GM12878 (cell line): Measurements from ENCODE around the gene NKAIN4. TPM values are rescaled to one million over a fixed set of nuclear protein-coding genes. Genes with fewer than 3 reads are reported as not detected.

Experiments used
- ATAC-seq: fragments of 200-7000 bp; cut with Tn5 transposase; 3 replicates; pipeline ENCODE4 v1.9.1; 2020; ENCODE audit warnings: mild to moderate bottlenecking, moderate library complexity
- BruUV-seq: library from RNA; stranded (reverse); fragments of 400-500 nt; replicated peaks from 2 replicates; lab custom pipeline; 2021; lab: Mats Ljungman, UMichigan
- CTCF ChIA-PET: fragments of 300-600 bp; sonication (Branson Sonifier 250); formaldehyde crosslinking; extraction: SDS; loops from one replicate; lab custom pipeline; 2021; ENCODE audit warnings: inconsistent platforms; lab: Yijun Ruan, JAX
- POLR2A ChIA-PET: fragments of 350-600 bp; formaldehyde crosslinking; extraction: SDS; loops from one replicate; lab custom pipeline; 2021; ENCODE audit warnings: inconsistent platforms; lab: Charles Lee
- RAD21 ChIA-PET: fragments of 300-600 bp; sonication (Branson Sonifier 250); formaldehyde crosslinking; loops from one replicate; lab custom pipeline; 2023; ENCODE audit warnings: antibody characterized with exemption; ENCODE audit not compliant: unreplicated experiment; lab: Charles Lee
- SMC1A ChIA-PET: fragments of 300-600 bp; sonication (Branson Sonifier 250); formaldehyde crosslinking; loops from one replicate; lab custom pipeline; 2023; ENCODE audit not compliant: unreplicated experiment, uncharacterized antibody; lab: Charles Lee
- DNase-seq: peaks from one replicate; pipeline ENCODE4 v3.0.0-alpha.2; 2011; ENCODE audit warnings: low read depth, low spot score
- FAIRE-seq: peaks from 3 replicates; lab custom pipeline; 2011; peaks lifted over from hg19 to GRCh38; lab: Jason Lieb, UNC
- H2AFZ ChIP-seq: 2 replicates; pipeline ENCODE4 v1.6.0; 2011; ENCODE audit warnings: low read depth, low read length, control low read depth; ENCODE audit not compliant: control insufficient read depth
- H3K27ac ChIP-seq: 2 replicates; pipeline ENCODE4 v1.5.1; 2011; ENCODE audit warnings: control low read depth; ENCODE audit not compliant: control insufficient read depth, insufficient read depth
- H3K27me3 ChIP-seq, 2 experiments: replicated peaks in 1 of 2; 2 replicates each; pipeline versions ENCODE4 v1.6.0 to v1.6.1; 2011; ENCODE audit warnings: low read length in 1 of 2; ENCODE audit not compliant: control insufficient read depth in 2 of 2, insufficient read depth in 2 of 2
- H3K36me3 ChIP-seq, 2 experiments: 2 replicates each; pipeline ENCODE4 v1.5.1; 2011; ENCODE audit warnings: low read length in 1 of 2; ENCODE audit not compliant: control insufficient read depth in 2 of 2, insufficient read depth in 2 of 2
- H3K4me1 ChIP-seq: 2 replicates; pipeline ENCODE4 v1.6.1; 2011; ENCODE audit warnings: mild to moderate bottlenecking, low read length, moderate library complexity, mixed read lengths; ENCODE audit not compliant: control insufficient read depth, insufficient read depth
- H3K4me2 ChIP-seq: 2 replicates; pipeline ENCODE4 v1.6.0; 2011; ENCODE audit warnings: control low read depth; ENCODE audit not compliant: control insufficient read depth, insufficient read depth
- H3K4me3 ChIP-seq: fragments of 200-600 bp; sonication (generic); 2 replicates; pipeline ENCODE4 v1.5.1; 2016
- H3K79me2 ChIP-seq: 2 replicates; pipeline ENCODE4 v1.6.0; 2011; ENCODE audit warnings: low read length; ENCODE audit not compliant: control insufficient read depth, insufficient read depth
- H3K9ac ChIP-seq: 2 replicates; pipeline ENCODE4 v1.8.0; 2011; ENCODE audit warnings: low read length, control low read depth, mixed read lengths; ENCODE audit not compliant: control insufficient read depth, insufficient read depth
- H3K9me3 ChIP-seq: replicated peaks from 3 replicates; pipeline ENCODE4 v1.5.1; 2011; ENCODE audit warnings: mild to moderate bottlenecking, low read length; ENCODE audit not compliant: control insufficient read depth, insufficient read depth
- H4K20me1 ChIP-seq: 2 replicates; pipeline ENCODE4 v1.6.0; 2011; ENCODE audit not compliant: control insufficient read depth, insufficient read depth
- BACH1 ChIP-seq: fragments of 450-650 bp; IDR thresholded peaks from 2 replicates; pipeline ENCODE4 v1.6.1; 2017; ENCODE audit warnings: mild to moderate bottlenecking, borderline replicate concordance
- BMI1 ChIP-seq: fragments of 450-650 bp; IDR thresholded peaks from 2 replicates; pipeline ENCODE4 v1.6.1; 2016; ENCODE audit warnings: mild to moderate bottlenecking, moderate library complexity, borderline replicate concordance
- CEBPB ChIP-seq, 2 experiments: fragments of 150-350 bp in 1 of 2; IDR thresholded peaks; 2 replicates each; pipeline ENCODE4 v1.6.1; 2012 to 2014; ENCODE audit warnings: low read depth in 2 of 2, low read length in 2 of 2, borderline replicate concordance in 1 of 2, inconsistent platforms in 1 of 2
- EZH2 ChIP-seq: IDR thresholded peaks from 2 replicates; pipeline ENCODE4 v1.6.1; 2012; ENCODE audit warnings: low read depth, mild to moderate bottlenecking, control low read depth, inconsistent platforms, low read length, borderline replicate concordance; ENCODE audit not compliant: control insufficient read depth
- HCFC1 ChIP-seq: fragments of 150-350 bp; IDR thresholded peaks from 2 replicates; pipeline ENCODE4 v1.6.1; 2014; ENCODE audit warnings: low read length
- IKZF1 ChIP-seq: fragments of 450-650 bp; conservative IDR thresholded peaks from 2 replicates; pipeline ENCODE4 v1.6.1; 2017; ENCODE audit warnings: antibody characterized with exemption, mild to moderate bottlenecking
- IKZF2 ChIP-seq, 2 experiments: fragments of 450-650 bp; IDR thresholded peaks; 2 replicates each; pipeline ENCODE4 v1.6.1; 2017; ENCODE audit warnings: mild to moderate bottlenecking in 2 of 2, moderate library complexity in 2 of 2
- JUND ChIP-seq: IDR thresholded peaks from 2 replicates; pipeline ENCODE4 v1.6.1; 2012; ENCODE audit warnings: low read depth, mild to moderate bottlenecking, low read length, improper control_type of control experiment, moderate library complexity
- LARP7 ChIP-seq: fragments of 450-650 bp; IDR thresholded peaks from 2 replicates; pipeline ENCODE4 v1.6.1; 2017; ENCODE audit warnings: mild to moderate bottlenecking
- MXI1 ChIP-seq: fragments of 150-350 bp; IDR thresholded peaks from 2 replicates; pipeline ENCODE4 v1.6.1; 2011; ENCODE audit warnings: low read depth, mild to moderate bottlenecking, inconsistent platforms, low read length, improper control_type of control experiment
- MYB ChIP-seq: fragments of 150-350 bp; IDR thresholded peaks from 2 replicates; pipeline ENCODE4 v1.6.1; 2014; ENCODE audit warnings: mild to moderate bottlenecking, low read depth, low read length, borderline replicate concordance
- POLR2AphosphoS2 ChIP-seq: IDR thresholded peaks from 2 replicates; pipeline ENCODE4 v1.6.1; 2011; ENCODE audit warnings: low read depth, mild to moderate bottlenecking, low read length, improper control_type of control experiment, moderate library complexity
- RAD51 ChIP-seq: fragments of 450-650 bp; IDR thresholded peaks from 2 replicates; pipeline ENCODE4 v1.6.1; 2016; ENCODE audit warnings: moderate library complexity, mild to moderate bottlenecking, inconsistent platforms
- RB1 ChIP-seq: fragments of 450-650 bp; formaldehyde crosslinking; IDR thresholded peaks from 2 replicates; pipeline ENCODE4 v1.6.1; 2017; ENCODE audit warnings: mild to moderate bottlenecking, borderline replicate concordance
- RFX5 ChIP-seq: IDR thresholded peaks from 2 replicates; pipeline ENCODE4 v1.6.1; 2011; ENCODE audit warnings: low read depth, low read length, improper control_type of control experiment
- RUNX3 ChIP-seq: IDR thresholded peaks from 2 replicates; pipeline ENCODE4 v1.6.1; 2012; ENCODE audit warnings: low read length, inconsistent platforms
- TBL1XR1 ChIP-seq: IDR thresholded peaks from 2 replicates; pipeline ENCODE4 v1.6.1; 2012; ENCODE audit warnings: low read depth, low read length, improper control_type of control experiment
- TCF12 ChIP-seq: IDR thresholded peaks from 2 replicates; pipeline ENCODE4 v1.6.1; 2011; ENCODE audit warnings: low read depth, mild to moderate bottlenecking, low read length
- WRNIP1 ChIP-seq: IDR thresholded peaks from 2 replicates; pipeline ENCODE4 v1.6.1; 2011; ENCODE audit warnings: low read depth, low read length, improper control_type of control experiment, borderline replicate concordance
- ZNF217 ChIP-seq: fragments of 450-650 bp; IDR thresholded peaks from 2 replicates; pipeline ENCODE4 v1.6.1; 2017; ENCODE audit warnings: antibody characterized with exemption, mild to moderate bottlenecking
- WGBS: methylation state at CpG from one replicate; pipeline ENCODE4 v1.1.6; 2016; ENCODE audit warnings: low lambda C conversion rate; ENCODE audit not compliant: insufficient replicate concordance, insufficient coverage; ENCODE audit errors: missing lambda C conversion rate; 5-methylcytosine and 5-hydroxymethylcytosine counted together
- in situ Hi-C: fragments of 300-500 bp; cut with MboI; formaldehyde crosslinking; loops from 9 replicates; pipeline ENCODE4 v1.14.3; 2018; ENCODE audit warnings: mixed read lengths
- intact Hi-C: fragments of 100-400 bp; cut with micrococcal nuclease; formaldehyde crosslinking; loops from one replicate; pipeline ENCODE4 v1.14.2; 2022; ENCODE audit not compliant: unreplicated experiment
- polyA plus RNA-seq, 11 experiments: library from polyadenylated mRNA; depleted of rRNA in 4 of 11; unstranded in 6 of 11; stranded (reverse) in 5 of 11; fragments of >200 nt; fragmentation: Nextera tagmentation in 4 of 11; fragmentation: Illumina TruSeq in 1 of 11; extraction: Ambion mirVana in 4 of 11; extraction: Trizol in 1 of 11; gene quantifications; 1 replicate in 1 of 11; 2 replicates in 10 of 11; pipeline versions ENCODE4 v1.2.1 to v1.2.3, GENCODE V29; 2011 to 2016; ENCODE audit warnings: inconsistent platforms in 2 of 11, missing spikeins in 2 of 11, low read depth in 1 of 11
- total RNA-seq, 4 experiments: library from RNA; depleted of rRNA in 3 of 4; stranded (reverse); fragments of >200 nt in 3 of 4; fragmentation: Illumina TruSeq in 1 of 4; extraction: Trizol in 1 of 4; gene quantifications; 2 replicates each; pipeline versions ENCODE4 v1.2.1 to v1.2.3, GENCODE V29; 2013 to 2021

NKAIN4 gene
- total and polyA plus RNA-seq, 10 of the 15 experiments (the other 5 are each of a cell fraction or from before 2014, with no cell fraction given) = 0.11 TPM; not detected in 9

GRCh38 chr20:63225082-63225454 lies 29.2 kb downstream of the NKAIN4 start:
- no TSS peak for BruUV-seq
- H3K4me3 ChIP-seq = no peak overlapping the region
- H2AFZ ChIP-seq = no peak overlapping the region
- ChIA-PET SMC1A (no interaction called here), CTCF (interaction anchor here (0.6 to 3.0 kb wide), 8 partner anchors 8 to 160 kb away, joined by 3 to 19 read pairs (median 3); partner anchors contain the start of gene COL20A1), POLR2A (no interaction called here), RAD21 (interaction anchor here (0.6 kb wide), 1 partner anchor 894 kb away, joined by 3 read pairs; no protein-coding TSS in a partner anchor)
- no peaks in the 10 kb centered on the region for H3K4me1 ChIP-seq
- no peak overlapping the region for H3K27ac ChIP-seq
- H3K36me3 ChIP-seq = no peaks in the 10 kb centered on the region
- DNase-seq (no peak), ATAC-seq (no peak), FAIRE-seq (no peak)
- no peaks in the 10 kb centered on the region; the same call in 1 of the 2 replicates for H4K20me1 ChIP-seq
- H3K4me2 ChIP-seq = no peak overlapping the region
- WGBS = 3% methylated on average over 7 of the region's 7 CpGs
- peaks cover 0 to 7% of the 10 kb centered on the region in 2 experiments; a peak in 3 of 4 replicates for H3K27me3 ChIP-seq
- in situ Hi-C loops (no loop called here), intact Hi-C loops (no loop called here)
- H3K79me2 ChIP-seq = no peaks in the 10 kb centered on the region
- H3K9ac ChIP-seq = no peak overlapping the region
- TF ChIP-seq BACH1 (no peak), EZH2 (no peak), IKZF2 (IDR thresholded peaks at IDR 0.05) (no peak), WRNIP1 (no peak), ZNF217 (no peak)
- no peaks in the 10 kb centered on the region for H3K9me3 ChIP-seq

GRCh38 chr20:63224412-63225081 lies 29.7 kb downstream of the NKAIN4 start:
- H3K4me1 ChIP-seq = no peaks in the 10 kb centered on the region
- no peaks in the 10 kb centered on the region for H3K9me3 ChIP-seq
- SMC1A ChIA-PET = interaction anchor here (0.8 to 1.5 kb wide), 3 partner anchors 9 to 157 kb away, joined by 3 to 4 read pairs (median 3); no protein-coding TSS in a partner anchor
- H3K4me3 ChIP-seq = no peak overlapping the region
- H3K9ac ChIP-seq = no peak overlapping the region
- no peak overlapping the region for H3K4me2 ChIP-seq
- intact Hi-C loops (loop anchor here (5.0 kb wide), 1 partner anchor 48 kb away; the partner anchor contains the start of gene ARFGAP1), in situ Hi-C loops (no loop called here)
- DNase-seq (no peak), ATAC-seq (no peak), FAIRE-seq (no peak)
- 15% methylated on average over 16 of the region's 16 CpGs for WGBS
- no peaks in the 10 kb centered on the region for H3K79me2 ChIP-seq
- BruUV-seq = no TSS peak
- RAD21 ChIA-PET = interaction anchor here (1.0 to 1.7 kb wide), 3 partner anchors 22 to 166 kb away, joined by 3 to 5 read pairs (median 3); no protein-coding TSS in a partner anchor
- no peaks in the 10 kb centered on the region; the same call in 1 of the 2 replicates for H4K20me1 ChIP-seq
- CTCF ChIA-PET = interaction anchor here (0.6 to 3.0 kb wide), 22 partner anchors 8 to 160 kb away, joined by 3 to 19 read pairs (median 7); partner anchors contain the start of gene COL20A1
- H3K36me3 ChIP-seq = no peaks in the 10 kb centered on the region
- H2AFZ ChIP-seq = no peak overlapping the region
- H3K27me3 ChIP-seq = peaks cover 0 to 7% of the 10 kb centered on the region in 2 experiments; a peak in 3 of 4 replicates
- H3K27ac ChIP-seq = no peak overlapping the region
- POLR2A ChIA-PET = interaction anchor here (0.9 kb wide), 1 partner anchor 270 kb away, joined by 3 read pairs; no protein-coding TSS in a partner anchor
- TF ChIP-seq IKZF1 = no peak
- TF ChIP-seq RFX5 = no peak
- no peak for TF ChIP-seq TBL1XR1
- TF ChIP-seq JUND = no peak
- no peak for TF ChIP-seq CEBPB (IDR thresholded peaks at IDR 0.05; ENCODE audit: borderline replicate concordance in 1 of 2, low read depth in 2 of 2, low read length in 2 of 2)
- TF ChIP-seq TCF12 = no peak
- no peak for TF ChIP-seq LARP7
- TF ChIP-seq RB1 = no peak
- no peak for TF ChIP-seq MXI1
- TF ChIP-seq POLR2AphosphoS2 = no peak
- no peak for TF ChIP-seq RUNX3
- no peak for TF ChIP-seq MYB
- no peak for TF ChIP-seq HCFC1
- TF ChIP-seq RAD51 = no peak
- no peak for TF ChIP-seq BMI1
